ENCODE measurements around the gene ST6GALNAC1. TPM values are rescaled to one million over a fixed set of nuclear protein-coding genes. Genes with fewer than 3 reads are reported as not detected.

ST6GALNAC1 gene
- total and polyA plus RNA-seq, 9 donors, result 0.73 to 10.5 (median 3.7) TPM

DNA sequence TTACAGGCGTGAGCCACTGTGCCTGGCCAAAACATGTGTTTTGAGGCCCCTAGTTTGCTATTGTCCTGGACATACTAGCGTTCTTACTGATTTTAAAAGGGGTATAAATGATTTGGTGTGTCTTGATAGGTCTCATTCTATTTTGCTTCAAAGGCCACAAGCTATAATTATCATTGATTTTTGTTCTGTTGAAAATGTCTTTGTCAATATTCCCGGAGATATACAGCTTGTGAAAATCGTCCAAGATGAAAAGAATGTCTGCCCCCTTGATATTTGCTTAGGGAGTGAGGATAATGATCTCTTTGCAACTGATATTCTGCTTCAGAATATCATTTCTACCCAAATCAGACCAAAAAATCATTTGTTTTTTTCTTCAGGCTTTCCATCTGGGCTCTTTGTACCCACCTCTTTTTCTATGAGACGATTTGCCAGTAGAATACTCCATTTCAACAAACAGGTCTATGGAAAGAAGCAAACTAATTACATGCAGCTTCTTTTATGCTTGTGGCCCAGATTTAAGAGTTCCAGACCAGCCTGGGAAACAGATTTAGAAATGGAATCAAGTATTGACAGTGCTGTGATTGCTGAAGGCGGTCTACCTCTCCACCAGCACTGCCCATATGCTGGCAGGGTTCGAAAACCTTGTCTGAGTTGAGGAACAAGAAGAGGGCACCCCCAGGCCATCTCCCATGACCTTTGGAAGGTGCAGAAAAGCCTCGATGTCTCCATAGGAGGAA is 14.1 kb upstream of the ST6GALNAC1 start:
- 90 to 97% (median 91%) methylated on average over 8 of the region's 8 CpGs for WGBS, 3 donors

DNA sequence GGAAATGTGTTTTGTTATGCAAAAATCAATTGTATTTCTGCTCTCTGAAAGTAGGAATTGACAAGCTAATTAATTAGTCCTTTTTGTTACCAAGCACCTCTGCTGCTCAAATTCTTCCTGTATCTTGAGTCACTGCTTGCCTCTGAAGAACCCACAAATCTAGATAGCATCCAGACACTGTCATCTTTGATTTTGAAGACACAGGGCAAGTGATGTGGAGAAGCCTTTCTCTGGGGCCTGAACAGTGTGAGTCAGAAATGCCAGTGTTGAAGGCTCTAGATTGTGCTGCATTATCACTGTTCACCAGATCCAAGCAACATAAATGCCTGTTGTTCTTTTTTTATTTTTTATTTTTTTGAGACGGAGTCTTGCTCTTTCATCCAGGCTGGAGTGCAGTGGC is 10.9 kb upstream of the ST6GALNAC1 start:
- intact Hi-C loops (cut with DNase I), result no loop called here
- WGBS, 3 donors, result 93 to 95% (median 95%) methylated on average over 1 of the region's 1 CpG
- Histone ChIP-seq H3K27ac (no peak overlapping the region), H3K9me3 (no peaks in the 10 kb centered on the region), H3K4me1 (ENCODE audit: insufficient read depth) (peaks cover 3% of the 10 kb centered on the region), H3K27me3 (no peaks in the 10 kb centered on the region), H3K36me3 (no peaks in the 10 kb centered on the region), H3K4me3 (no peak overlapping the region)
- DNase-seq, result no peak
- TF ChIP-seq, protein P1, sequence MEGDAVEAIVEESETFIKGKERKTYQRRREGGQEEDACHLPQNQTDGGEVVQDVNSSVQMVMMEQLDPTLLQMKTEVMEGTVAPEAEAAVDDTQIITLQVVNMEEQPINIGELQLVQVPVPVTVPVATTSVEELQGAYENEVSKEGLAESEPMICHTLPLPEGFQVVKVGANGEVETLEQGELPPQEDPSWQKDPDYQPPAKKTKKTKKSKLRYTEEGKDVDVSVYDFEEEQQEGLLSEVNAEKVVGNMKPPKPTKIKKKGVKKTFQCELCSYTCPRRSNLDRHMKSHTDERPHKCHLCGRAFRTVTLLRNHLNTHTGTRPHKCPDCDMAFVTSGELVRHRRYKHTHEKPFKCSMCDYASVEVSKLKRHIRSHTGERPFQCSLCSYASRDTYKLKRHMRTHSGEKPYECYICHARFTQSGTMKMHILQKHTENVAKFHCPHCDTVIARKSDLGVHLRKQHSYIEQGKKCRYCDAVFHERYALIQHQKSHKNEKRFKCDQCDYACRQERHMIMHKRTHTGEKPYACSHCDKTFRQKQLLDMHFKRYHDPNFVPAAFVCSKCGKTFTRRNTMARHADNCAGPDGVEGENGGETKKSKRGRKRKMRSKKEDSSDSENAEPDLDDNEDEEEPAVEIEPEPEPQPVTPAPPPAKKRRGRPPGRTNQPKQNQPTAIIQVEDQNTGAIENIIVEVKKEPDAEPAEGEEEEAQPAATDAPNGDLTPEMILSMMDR (IDR thresholded peaks at IDR 0.05), result no peak
- TF ChIP-seq EP300 (IDR thresholded peaks at IDR 0.05), result no peak
- no peak for TF ChIP-seq POLR2A (IDR thresholded peaks at IDR 0.05)

More for the DNA sequence above, 14.1 kb upstream of the ST6GALNAC1 start:
- Histone ChIP-seq H3K36me3 (no peaks in the 10 kb centered on the region), H3K4me1 (ENCODE audit: insufficient read depth) (peaks cover 10% of the 10 kb centered on the region), H3K27me3 (no peaks in the 10 kb centered on the region), H3K27ac (no peak overlapping the region), H3K9me3 (no peaks in the 10 kb centered on the region), H3K4me3 (no peak overlapping the region)
- TF ChIP-seq EP300 (IDR thresholded peaks at IDR 0.05) (no peak), POLR2A (IDR thresholded peaks at IDR 0.05) (no peak)
- TF ChIP-seq, protein P1 (IDR thresholded peaks at IDR 0.05), result no peak
- intact Hi-C loops (cut with DNase I), result no loop called here
- no peak for DNase-seq

DNA sequence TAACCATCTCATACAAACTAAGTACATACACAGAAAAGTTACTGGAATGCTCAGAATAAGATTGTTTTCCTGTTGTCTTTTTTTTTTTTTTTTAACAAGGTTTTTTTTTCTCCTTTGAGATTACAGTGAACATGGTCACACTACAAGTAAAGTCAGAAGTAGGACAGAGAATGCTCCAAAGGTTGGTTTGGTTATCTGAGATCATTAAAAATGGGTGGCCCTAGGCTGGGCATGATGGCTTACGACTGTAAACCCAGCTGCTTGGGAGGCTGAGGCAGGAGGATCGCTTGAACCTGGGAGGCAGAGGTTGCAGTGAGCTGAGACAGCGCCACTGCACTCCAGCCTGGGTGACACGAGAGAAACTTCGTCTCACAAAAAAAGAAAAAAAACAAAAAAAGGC is 6.9 kb upstream of the ST6GALNAC1 start:
- no peaks in the 10 kb centered on the region for H3K9me3 ChIP-seq
- no peaks in the 10 kb centered on the region for H3K36me3 ChIP-seq
- intact Hi-C loops (cut with DNase I), result no loop called here
- H3K27ac ChIP-seq, result no peak overlapping the region
- no peak for TF ChIP-seq POLR2A (IDR thresholded peaks at IDR 0.05)
- TF ChIP-seq, protein P1 (IDR thresholded peaks at IDR 0.05), result no peak
- no peak for TF ChIP-seq EP300 (IDR thresholded peaks at IDR 0.05)
- no peaks in the 10 kb centered on the region for H3K4me1 ChIP-seq (ENCODE audit: insufficient read depth)
- H3K4me3 ChIP-seq, result no peak overlapping the region
- no peaks in the 10 kb centered on the region for H3K27me3 ChIP-seq
- WGBS, 3 donors, result 83 to 86% (median 83%) methylated on average over 5 of the region's 5 CpGs
- no peak for DNase-seq

DNA sequence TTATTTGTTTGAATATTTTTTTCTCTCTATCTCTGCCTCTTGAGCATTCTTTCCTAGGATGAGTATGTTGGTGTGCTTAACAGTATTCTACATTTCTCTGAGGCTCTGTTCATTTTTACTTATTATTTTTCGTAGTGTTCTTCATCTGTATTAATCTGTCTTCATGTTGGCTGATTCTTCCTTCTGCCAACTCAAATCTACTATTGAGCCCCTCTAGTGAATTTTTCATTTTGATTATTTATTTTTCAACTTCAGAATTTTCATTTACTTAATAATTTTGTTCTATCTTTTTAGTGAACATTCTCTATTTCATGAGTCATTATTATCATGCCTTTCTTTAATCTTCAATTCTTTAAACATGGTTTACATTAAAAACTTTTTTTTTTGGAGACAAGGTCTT is 3.2 kb upstream of the ST6GALNAC1 start:
- no peak overlapping the region for H3K27ac ChIP-seq
- intact Hi-C loops (cut with DNase I), result no loop called here
- H3K4me1 ChIP-seq (ENCODE audit: insufficient read depth), result no peaks in the 10 kb centered on the region
- no peaks in the 10 kb centered on the region for H3K36me3 ChIP-seq
- no peaks in the 10 kb centered on the region for H3K9me3 ChIP-seq
- no peaks in the 10 kb centered on the region for H3K27me3 ChIP-seq
- 76 to 94% (median 90%) methylated on average over 1 of the region's 1 CpG for WGBS, 3 donors
- TF ChIP-seq EP300 (IDR thresholded peaks at IDR 0.05), result no peak
- TF ChIP-seq POLR2A (IDR thresholded peaks at IDR 0.05), result no peak
- TF ChIP-seq, protein P1 (IDR thresholded peaks at IDR 0.05), result no peak
- DNase-seq, result no peak
- no peak overlapping the region for H3K4me3 ChIP-seq

Measured in ovary (tissue), 9 donors.